Daoy (cell line): ENCODE results near the gene ANKRD34A. TPM values are rescaled to one million over a fixed set of nuclear protein-coding genes. Genes with fewer than 3 reads are reported as not detected.
"Not testable (repeated sequence)": the region's sequence is repeated elsewhere in the genome, so short reads cannot be mapped to it uniquely, and the experiment has no call there.

ENCODE experiments used
- DNase-seq: peaks from one replicate; pipeline ENCODE4 v3.0.0-alpha.2; 2015; ENCODE audit warnings: low read depth
- total RNA-seq: library from RNA; depleted of rRNA; stranded (reverse); fragments of >200 nt; shearing (Covaris generic); gene quantifications from 2 replicates; pipeline ENCODE4 v1.2.3, GENCODE V29; 2014

The ANKRD34A gene
- total RNA-seq, 1 experiment from 2014 or later, result not detected

DNA sequence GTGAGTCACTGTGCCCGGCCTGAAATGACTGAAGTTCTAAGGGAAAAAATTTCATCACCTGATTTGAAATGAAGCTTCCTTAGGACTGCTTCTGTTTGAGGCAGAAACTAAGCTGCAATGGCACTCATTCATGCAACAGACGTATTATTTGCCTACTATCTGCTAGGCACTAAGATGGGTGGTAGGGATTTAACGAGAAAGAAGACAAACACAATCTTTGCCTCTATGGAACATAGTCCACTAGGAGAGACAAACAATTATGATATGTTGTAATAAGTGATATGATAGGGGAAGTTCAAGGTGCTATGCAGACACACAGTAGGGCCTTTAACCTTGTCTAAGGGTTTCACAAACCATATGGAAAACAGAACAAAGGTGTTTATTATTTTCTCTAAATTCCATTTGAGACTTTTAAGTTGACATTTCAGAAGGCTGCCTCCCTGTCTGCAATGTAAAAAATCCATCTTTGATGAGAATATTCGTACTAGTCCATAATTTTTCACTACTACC, 17.8 kb downstream of the ANKRD34A start:
- no peak for DNase-seq

DNA sequence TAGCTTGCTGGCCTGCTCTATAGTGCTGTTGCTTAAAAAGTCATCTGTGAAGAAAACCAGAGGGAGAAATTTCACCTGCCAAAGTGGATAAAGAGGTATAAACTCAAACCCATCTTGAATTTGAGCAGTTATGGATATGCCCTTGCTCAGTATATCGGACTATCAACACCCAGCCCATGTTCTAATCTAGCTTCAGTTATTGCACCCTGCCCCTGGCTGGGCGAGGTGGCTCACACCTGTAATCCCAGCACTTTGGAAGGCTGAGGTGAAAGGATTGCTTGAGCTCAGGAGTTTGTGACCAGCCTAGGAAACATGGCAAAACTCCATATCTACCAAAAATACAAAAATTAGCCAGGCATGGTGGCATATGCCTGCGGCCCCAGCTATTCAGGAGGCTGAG, 19.8 kb downstream of the ANKRD34A start:
- no peak for DNase-seq

DNA sequence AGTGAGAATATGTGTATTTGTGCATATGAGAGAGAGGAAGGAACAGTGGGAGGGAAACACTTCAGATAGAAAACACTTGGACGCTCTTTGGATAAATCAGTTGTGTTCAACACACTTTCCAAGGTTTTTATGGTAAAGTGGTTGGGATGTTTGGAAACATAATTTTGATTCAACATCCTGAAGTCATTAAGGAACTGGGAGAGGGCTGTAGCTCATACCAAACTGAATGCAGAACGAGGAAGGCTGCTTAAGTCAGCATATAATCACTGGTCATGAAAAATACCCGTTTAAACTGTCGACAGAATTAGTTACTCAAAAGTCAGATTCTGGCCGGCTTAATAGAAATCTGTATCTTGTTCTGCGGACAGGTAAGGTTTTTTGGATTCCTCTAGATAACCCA, 21.5 kb downstream of the ANKRD34A start:
- no peak for DNase-seq

DNA sequence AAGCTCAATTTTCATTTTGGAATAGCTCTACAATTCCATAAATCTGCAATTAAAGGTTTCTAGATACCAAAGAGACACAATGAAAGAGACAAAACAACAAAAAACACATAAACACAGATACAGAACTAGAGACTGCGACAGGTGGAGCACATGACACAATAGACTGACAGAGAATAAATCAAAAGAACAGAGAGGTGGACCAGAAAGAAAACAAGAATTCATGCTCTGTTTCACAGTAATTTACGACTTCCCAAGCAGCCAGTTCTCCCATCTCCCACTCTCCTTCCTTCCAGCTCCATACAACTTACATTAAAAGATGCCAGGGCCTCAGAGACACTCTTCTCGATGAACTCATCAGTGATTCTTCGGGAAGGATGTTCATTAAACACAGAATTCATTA, 22.0 kb downstream of the ANKRD34A start:
- DNase-seq, result no peak

DNA sequence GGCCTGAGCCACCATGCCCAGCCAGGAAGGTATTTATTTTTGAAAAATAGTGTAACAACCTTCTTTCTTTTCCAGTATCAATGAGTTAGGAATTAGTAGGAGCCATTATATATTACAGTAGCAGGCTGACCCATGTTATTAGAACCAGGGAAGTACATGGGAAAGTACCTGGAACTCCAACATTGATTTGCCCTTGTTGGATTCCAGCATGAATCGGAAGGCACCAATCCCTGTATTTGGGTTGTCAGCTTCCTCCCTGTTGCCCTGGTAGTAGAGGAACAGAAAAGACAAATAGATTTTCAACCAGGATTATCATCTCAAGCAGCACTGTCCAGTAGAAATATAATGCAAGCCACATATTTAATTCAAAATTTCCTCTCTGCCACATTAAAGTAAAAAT, 26.9 kb downstream of the ANKRD34A start:
- no peak for DNase-seq

DNA sequence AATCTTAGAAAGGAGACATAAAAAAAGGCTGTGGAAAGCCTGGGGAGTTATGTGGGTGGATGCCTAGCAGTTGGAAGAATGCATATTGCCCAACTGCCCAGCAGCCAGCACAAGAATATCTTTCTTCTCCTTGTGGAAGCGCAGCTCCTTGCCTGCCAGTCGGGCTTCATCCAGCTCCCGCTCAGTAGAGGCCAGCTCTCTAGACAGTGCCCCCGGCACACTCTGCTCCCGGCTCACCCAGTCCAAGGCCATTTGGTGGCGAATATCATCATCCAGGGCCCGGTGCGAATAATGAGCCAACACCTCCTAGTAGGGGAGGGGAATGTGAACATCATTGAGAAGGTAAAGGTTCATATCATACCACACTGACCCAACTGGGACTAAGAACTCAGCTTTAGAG, 28.1 kb downstream of the ANKRD34A start:
- no peak for DNase-seq

DNA sequence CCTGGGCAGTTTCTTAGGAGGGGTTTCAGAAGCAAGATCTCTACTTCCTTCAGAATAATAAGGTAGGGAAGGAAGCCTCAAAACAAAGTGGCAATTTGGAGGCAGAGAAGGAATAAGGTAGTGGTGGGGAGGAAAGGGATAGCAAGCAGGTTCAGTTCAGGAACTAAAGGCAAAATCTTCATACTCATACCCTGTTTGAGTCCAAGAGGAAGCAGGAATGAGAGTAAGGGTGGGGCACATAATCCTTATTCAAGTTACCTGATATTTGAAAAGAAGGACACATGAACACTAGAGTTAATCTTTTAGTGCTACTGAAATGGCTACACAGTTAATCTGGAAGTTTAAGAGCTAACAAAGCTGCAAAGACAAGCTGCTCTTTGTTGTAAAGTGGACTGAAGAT, 28.7 kb downstream of the ANKRD34A start:
- DNase-seq, result no peak

DNA sequence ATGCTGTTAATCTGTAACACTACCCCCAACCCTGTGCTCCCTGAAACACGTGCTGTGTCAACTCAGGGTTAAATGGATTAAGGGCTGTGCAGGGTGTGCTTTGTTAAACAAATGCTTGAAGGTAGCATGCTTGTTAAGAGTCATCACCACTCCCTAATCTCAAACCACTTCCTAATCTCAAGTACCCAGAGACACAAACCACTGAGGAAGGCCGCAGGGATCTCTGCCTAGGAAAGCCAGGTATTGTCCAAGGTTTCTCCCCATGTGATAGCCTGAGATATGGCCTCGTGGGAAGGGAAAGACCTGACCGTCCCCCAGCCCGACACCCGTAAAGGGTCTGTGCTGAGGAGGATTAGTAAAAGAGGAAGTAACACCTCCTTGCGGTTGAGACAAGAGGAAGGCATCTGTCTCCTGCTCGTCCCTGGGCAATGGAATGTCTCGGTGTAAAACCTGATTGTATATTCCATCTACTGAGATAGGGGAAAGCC, 31.8 kb downstream of the ANKRD34A start:
- DNase-seq, result not testable (repeated sequence)

DNA sequence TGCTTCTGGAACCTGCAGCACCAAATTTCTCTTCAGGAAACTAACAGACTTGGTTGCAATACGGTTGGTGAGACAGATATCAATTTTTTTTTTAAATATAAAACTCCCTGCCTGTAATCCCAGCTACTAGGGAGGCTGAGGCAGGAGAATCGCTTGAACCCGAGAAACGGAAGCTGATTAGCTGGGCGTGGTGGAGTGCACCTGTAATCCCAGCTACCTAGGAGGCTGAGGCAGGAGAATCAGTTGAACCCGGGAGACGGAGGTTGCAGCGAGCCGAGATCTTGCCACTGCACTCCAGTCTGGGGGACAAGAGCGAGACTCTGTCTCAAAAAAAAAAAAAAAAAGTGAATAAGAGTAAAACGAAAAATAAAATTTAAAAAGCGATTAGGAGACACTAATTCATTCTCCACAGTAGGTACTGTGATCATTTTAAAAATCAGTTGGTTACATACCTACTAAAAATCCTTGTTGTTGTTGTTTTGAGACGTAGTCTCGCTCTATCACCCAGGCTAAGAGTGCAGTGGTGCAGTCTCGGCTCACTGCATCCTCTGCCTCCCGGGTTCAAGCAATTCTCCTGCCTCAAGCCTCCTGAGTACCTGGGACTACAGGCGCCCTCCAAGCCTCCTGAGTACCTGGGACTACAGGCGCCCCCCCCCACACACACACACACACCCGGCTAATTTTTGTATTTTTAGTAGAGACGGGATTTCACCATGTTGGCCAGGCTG, 36.3 kb downstream of the ANKRD34A start:
- no peak for DNase-seq

DNA sequence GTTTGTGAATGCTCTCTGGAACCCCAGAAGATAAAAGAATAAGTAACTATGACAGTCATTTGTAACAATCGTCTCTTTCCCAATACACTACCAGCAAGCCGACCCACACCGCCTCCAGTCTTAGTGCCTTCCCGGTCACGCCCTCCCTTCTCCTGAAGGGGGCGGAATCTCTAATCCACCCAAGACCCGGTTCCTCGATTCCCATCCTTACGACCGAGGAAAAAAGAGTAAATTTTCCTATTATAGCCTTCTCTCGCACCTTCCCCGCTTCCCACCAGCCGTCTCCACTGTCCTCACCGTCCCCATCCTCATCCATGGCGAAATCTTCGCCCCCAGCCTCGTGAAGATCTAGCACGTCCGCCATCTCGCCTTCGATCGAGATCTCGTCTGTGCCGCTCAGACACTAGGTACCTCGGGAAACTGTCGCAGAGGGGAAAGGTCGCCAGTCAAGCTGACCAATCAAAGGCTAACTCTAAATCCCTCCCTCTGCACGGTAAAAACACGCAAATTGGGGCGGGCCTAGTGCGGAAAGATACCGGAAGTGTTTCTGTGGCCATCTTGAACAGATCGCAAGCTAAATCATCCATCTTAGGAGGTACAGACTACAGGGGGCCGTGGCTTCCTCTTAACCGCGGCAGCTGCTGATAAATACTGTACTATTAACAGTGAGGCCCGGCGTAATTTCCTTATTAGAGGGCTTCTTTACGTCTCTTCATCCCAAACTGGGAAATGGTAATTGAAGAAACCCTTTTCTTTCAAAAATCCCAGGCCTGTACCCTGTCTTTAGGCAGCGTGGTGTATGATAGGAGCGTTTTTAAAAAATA, 37.1 kb downstream of the ANKRD34A start, which contains the start of gene RBM8A:
TSS of gene RBM8A (minus strand) at position 422 of the 824 bp plus-strand sequence. CDS start at position 364, 58 bp downstream.
- DNase-seq, result peak; percentile 98

DNA sequence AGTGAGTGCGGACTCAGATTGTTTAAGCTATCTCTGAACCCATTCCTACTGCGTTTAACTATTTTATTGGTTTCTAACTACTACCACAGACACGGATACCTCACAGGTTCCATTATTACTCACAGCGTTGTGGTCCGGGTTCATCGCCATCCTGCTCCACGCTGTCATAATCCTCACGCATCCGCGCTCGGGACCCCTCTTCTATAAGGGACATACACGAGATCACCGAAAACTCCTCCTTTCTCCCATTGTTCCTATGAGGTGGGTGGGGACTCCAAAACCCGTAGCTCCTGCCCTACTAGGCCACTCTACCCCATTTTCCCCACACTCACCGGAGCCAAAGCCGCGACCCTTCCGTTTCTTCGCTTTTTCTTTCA, 37.7 kb downstream of the ANKRD34A start:
- no peak for DNase-seq

DNA sequence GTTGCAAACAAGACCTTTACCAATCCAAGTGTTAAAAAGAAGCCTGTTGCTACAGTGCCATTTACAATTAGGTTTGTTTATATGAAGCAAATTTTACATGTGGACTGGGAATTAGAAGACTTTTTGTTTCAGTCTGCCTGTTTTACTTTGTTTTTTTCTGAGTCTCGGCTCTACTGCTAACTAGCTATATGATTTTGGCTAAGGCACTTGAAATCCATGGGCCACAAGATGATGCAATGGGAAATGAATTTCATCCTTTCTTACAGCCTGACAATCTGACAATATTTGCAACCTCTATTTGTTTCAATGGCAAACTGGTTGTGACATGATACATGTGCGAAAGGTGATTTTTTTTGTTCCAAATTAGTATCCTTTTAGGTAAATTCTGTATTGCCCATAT, 42.1 kb downstream of the ANKRD34A start:
- no peak for DNase-seq

DNA sequence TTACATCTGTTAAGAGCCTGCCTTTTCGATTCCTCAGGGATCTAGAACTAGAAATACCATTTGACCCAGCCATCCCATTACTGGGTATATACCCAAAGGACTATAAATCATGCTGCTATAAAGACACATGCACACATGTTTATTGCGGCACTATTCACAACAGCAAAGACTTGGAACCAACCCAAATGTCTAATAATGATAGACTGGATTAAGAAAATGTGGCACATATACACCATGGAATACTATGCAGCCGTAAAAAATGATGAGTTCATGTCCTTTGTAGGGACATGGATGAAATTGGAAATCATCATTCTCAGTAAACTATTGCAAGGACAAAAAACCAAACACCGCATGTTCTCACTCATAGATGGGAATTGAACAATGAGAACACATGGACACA, 44.1 kb downstream of the ANKRD34A start:
- DNase-seq, result not testable (repeated sequence)

DNA sequence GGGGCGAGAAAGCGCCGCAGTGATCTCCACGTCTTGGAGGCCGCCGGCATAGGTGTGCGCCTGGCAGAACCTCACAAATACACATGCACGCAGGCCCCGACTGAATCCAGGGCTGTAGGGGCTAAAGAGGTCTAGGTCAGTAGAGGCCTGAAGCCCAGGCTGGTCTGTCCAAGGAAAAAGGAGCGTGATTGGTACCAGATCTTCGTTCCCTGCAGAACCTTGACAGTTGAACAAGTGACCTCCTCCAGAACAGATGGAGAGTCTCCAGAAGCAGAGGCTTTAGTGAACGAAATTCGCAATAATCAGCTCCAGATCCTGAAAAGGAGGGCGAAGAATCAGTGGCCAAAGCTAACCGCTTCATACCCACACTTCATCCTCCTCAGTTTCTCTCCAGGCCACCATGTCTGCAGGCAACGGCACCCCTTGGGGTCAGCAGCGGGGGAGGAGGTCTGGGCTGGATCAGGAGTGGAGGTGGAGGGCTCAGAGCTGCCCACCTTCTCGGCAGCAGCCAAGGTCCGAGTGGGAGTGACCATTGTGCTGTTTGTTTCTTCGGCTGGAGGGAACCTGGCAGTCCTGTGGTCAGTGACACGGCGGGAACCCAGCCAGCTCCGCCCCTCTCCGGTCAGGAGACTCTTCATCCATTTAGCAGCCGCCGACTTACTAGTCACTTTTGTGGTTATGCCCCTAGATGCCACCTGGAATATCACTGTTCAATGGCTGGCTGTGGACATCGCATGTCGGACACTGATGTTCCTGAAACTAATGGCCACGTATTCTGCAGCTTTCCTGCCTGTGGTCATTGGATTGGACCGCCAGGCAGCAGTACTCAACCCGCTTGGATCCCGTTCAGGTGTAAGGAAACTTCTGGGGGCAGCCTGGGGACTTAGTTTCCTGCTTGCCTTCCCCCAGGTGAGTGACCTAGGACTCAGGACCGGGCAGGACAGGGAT, 45.1 kb downstream of the ANKRD34A start:
- peak; percentile 55 for DNase-seq

DNA sequence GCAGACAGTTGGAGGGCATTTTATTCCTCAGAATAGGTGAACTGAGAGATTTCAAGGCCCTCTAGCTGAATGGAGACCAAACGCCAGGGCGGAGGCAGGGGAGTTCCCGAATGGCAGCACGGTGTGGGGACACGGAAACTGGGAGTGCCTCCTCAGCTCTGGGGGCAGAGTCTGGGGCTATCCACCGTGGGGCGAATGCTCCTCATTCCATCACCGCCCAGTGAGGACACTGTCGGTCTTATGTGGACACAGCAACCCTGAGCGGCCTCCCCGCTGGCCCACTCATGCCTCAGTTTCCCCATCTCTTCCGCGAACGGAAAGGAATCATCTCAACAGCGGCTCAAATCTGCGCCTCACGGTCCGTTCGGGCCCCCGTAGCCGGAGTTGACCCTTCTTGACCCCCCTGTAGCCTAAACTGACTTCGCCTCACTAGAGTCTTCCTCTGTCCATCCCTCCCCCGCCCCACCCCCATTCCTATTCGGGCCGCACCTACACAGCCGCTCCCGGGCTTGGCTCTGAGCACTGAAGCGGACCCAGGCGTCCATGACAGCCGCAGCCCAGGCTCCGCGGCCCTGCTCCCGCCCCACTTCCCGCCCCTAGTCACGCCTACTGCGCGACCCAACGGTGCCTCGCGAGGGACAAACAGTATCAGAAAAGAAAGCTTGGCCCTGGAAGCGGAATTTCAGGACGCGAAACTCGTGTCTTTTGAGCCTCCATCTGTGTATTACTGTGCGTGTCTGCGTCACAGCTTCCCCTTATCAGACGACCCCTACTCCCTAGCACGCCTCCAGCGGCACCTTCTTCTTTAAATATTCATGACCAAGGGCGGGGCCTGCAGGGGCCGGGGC, 46.0 kb downstream of the ANKRD34A start, which contains the start of gene PEX11B:
TSS of gene PEX11B (minus strand) at position 574 of the 848 bp plus-strand sequence. CDS start at position 545, 29 bp downstream.
- DNase-seq, result peak; percentile 84

DNA sequence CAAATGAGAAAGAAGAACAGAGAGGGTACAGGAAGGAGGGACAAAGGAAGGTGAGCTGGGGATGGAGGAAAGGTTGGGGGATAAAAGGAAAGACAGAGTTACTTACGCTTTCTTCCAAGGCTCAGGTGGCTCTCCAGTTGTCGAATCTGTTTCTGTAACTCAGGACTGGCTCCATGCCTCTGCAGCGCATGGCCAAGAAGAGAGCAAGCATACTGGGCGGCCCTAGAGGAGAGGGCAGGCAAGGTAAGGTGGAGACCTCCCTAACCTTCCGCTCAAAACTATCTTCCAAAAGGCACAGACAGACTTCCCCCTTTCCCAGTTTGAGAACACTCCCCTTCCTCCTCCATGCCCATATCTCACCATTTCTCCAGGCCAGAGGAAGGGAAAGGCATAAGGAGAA, 46.8 kb downstream of the ANKRD34A start:
- no peak for DNase-seq

DNA sequence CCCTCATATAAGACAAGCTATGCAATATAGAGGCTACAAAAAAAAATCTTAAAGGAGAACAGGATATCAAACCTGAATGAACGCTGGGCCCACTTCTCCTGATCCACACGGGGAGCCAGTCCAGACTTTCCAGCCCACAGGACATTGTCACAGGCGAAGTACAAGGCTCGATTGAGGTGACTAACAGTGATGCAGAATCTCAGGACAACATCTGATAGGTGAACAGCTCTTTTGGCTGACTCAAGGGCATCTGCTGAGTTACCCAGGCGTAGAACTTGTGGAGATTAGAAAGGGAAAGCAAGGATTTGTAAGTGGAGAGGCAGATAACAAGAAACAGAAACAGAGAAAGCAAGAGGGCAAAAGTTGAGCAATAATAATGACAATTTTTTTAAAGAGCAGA, 47.6 kb downstream of the ANKRD34A start:
- DNase-seq, result no peak

DNA sequence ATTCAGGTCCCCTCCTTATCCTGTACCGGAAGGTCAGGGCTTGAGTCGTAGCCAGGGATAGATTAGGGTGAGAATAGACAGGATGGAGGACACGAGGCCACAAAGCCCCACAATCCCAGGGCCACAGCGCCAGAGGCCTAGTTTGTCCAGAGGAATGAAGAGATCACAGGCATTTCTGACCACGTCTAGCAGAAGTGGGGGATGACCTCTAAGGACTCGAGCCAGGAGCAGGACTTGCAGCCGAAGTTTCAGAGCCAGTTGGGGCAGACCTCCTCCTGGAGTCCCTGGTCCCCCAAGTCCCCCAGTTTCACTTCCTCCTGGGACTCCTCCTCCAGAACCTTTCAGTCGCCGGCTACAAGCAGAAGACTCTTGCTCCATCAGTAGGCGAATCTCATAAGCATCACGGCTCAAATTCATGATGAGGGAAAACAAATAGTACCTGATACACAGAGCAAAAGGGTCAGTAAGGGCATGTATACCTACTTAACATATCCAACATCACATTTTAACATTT, 52.2 kb downstream of the ANKRD34A start:
- no peak for DNase-seq
